COR-L47 (cell line): ENCODE measurements around the gene AFF3.
"Not testable (repeated sequence)": the region's sequence is repeated elsewhere in the genome, so short reads cannot be mapped to it uniquely, and the experiment has no call there.

ENCODE experiments used
- DNase-seq: peaks from one replicate; lab custom pipeline; 2025; lab: John Stamatoyannopoulos, UW

The AFF3 gene

GRCh38 chr2:99970292-99970868, 172.0 kb downstream of the AFF3 start:
- no peak for DNase-seq

- DNase-seq = no peak
Measured at GRCh38 chr2:99961196-99961913, 181.0 kb downstream of the AFF3 start.

DNA sequence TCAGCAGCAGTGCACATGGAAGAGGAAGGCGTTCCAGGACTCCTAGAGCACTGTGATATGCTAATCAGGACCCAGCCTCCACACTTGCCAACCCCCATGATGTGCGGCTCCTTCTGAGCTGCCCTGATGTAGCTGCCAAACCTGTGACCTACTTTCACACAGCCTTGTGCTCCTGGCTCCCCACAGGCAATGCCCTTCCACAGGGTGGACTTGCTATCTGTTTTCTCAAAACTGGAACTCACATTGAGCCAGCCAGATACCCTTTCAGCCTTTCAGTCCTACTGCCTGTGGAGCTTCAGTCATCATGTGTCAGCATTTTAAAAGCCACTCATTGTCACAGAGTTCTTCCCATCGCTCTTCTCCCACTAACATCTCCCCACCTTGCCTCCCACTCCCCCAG, 181.6 kb downstream of the AFF3 start:
- DNase-seq = no peak

- no peak for DNase-seq
Measured at GRCh38 chr2:99960291-99960690, 182.1 kb downstream of the AFF3 start.

GRCh38 chr2:99959261-99960014, 183.0 kb downstream of the AFF3 start:
- DNase-seq = no peak

- no peak for DNase-seq
Measured at GRCh38 chr2:99957332-99958133, 184.9 kb downstream of the AFF3 start.

- no peak for DNase-seq
Measured at GRCh38 chr2:99956232-99957030, 186.0 kb downstream of the AFF3 start.

DNA sequence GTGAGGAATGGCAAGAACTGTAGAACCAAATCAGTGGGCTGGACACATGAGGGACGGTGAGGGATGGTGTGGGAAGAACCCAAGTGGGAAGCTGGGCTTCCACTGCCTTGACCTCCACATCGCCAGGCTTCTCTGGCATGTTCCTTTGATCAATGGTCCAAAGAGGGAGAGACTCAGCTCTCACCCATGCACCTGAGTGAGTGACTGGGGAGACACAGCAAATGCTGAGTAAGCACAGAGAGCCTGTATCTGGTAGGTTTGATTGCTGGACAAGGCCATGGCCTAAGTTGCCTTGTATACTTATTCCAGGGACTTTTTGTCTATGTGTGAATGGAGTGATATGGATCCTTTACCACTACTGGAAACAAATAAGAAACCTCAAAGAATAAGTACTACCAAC, 188.6 kb downstream of the AFF3 start:
- DNase-seq = no peak

DNA sequence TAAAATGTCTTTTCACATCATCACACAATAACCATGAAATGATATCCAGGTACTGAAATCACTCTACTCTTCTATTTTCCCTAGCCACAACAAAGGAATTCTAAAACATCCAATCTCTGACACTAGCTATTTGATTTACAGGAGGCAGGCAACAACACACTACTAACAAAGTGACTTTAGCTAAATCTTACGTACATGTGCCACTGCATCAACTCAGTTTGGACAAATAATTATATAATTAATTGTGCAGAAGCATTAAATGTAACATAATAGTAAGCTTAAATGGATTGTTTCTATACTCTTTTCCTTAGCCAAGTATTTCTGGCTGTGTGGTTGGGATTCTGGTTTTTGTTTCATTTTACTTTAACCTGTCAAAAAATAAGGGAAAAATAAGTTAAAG, 192.4 kb downstream of the AFF3 start:
- no peak for DNase-seq

- no peak for DNase-seq
Measured at GRCh38 chr2:99949530-99949929, 192.9 kb downstream of the AFF3 start.

GRCh38 chr2:99948010-99948409, 194.4 kb downstream of the AFF3 start:
- no peak for DNase-seq

DNA sequence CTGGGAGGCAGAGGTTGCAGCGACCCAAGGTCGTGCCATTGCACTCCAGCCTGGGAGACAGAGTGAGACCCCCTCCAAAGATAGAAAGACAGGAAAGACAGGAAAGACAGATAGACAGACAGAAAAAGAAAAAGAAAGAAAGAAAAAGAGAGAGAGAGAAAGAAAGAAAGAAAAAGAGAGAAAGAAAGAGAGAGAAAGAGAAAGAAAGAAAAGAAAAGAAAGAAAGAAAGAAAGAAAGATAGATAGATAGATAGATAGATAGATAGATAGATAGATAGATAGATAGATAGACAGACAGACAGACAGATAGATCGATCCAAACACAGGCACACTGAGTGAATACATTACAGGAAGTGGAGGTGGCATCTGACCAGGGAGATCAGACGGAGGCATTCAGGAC, 195.0 kb downstream of the AFF3 start:
- not testable (repeated sequence) for DNase-seq

DNA sequence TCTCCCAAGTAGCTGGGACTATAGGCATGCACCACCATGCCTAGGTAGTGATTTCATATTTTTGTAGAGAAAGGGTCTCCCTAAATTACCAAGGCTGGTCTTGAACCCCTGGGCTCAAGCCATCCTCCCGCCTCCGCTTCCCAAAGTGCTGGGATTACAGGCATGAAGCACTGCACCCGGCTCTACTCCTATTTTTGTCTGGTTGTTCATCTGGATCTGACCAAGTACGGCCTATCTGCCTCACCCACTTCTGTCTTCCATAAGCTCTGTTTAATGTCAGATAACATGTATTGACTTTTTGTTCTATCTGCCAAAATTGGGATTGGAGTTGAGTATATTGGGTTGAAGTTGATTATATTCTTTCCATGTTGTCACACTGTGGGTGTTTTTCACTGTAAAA, 198.4 kb downstream of the AFF3 start:
- no peak for DNase-seq

GRCh38 chr2:99942561-99943347, 199.6 kb downstream of the AFF3 start:
- no peak for DNase-seq

GRCh38 chr2:99940963-99941362, 201.4 kb downstream of the AFF3 start:
- peak; percentile 38 for DNase-seq

DNA sequence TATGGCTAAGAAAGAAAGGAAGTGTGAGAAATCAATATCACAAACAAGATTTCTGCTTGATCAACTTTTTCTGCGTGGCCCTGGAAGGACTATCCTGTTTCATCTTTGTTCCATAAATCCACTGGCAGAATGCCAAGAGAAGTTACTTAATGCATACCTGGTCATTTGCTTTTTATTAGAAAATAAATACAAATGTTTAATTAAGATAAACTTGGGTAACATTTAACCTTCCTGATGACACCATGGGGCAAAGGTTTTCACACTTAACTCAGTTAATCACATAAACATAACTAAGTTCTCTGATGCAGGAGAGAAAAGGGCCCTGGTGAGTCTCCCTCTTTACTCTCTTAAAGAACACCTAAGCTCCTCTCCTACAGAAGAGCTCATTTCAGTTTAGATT, 203.3 kb downstream of the AFF3 start:
- DNase-seq = no peak

- DNase-seq = no peak
Measured at GRCh38 chr2:99938250-99938649, 204.1 kb downstream of the AFF3 start.

DNA sequence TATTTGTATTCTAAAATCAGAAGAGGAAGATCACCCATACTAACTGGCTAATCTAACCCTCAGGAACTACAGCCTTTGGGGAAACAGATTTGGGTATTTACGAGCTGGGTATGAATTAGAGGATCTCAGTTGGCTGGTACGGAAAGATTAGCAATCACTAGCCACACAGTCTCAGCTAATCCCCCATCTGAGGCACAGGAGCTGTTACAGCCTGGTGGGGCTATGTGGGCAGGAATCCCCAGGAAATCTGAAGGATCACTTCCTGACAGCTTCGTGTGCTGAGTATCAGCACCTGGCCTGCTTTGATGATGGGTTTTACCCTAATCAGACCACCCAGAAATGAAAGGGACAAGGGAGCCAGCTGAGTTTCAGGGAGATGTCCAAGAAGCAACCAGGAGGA, 206.3 kb downstream of the AFF3 start:
- no peak for DNase-seq

GRCh38 chr2:99935662-99936061, 206.7 kb downstream of the AFF3 start:
- DNase-seq = no peak

DNA sequence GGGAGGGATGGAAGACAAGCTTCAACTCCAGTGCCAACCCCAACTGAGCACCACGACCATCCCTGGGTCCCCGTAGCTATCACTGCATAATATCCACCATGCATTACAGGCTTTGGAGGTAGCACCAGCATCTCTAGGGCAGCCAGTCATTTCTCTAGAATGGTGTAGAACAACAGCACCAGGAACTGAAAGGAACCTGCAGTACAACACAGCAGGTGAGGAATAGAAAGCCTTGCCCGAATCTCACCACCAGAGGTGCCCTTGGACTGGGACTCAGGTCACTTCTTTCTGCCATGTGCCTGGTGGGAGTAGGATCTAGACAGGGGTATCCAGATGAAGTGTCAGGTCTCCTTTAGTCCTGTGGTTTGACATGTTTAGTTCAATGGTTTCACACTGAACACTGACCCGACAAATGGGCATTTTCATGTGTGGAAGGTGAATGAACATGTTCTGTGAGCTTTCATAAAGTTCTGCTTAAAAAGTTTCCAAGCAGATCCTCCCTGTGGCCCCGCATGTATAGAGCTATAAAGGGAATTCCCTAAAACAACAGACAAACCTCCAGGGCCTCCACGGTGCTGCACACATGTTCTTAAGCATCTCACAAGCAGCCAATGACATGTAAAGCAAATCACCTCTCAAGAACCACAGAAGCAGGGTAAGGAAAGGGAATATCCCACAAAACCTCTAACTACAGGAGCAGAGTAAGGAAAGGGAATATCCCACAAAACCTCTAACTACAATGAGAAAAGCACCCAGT, 208.3 kb downstream of the AFF3 start:
- DNase-seq = no peak
